GM12891 (cell line): ENCODE results near the gene SEMA5A.

ENCODE experiments used
- DNase-seq: peaks from one replicate; pipeline ENCODE4 v3.0.0; 2011; ENCODE audit warnings: low spot score; ENCODE audit not compliant: insufficient read length
- FAIRE-seq: peaks from 2 replicates; lab custom pipeline; 2011; peaks lifted over from hg19 to GRCh38; lab: Jason Lieb, UNC
- PAX5 ChIP-seq: IDR thresholded peaks from 2 replicates; pipeline ENCODE4 v1.6.1; 2011; ENCODE audit warnings: low read length, moderate library complexity, mild to moderate bottlenecking; ENCODE audit not compliant: insufficient read depth, severe bottlenecking
- POLR2A ChIP-seq: IDR thresholded peaks from 2 replicates; pipeline ENCODE4 v1.6.1; 2011; ENCODE audit warnings: low read depth, low read length, control low read depth
- POLR2AphosphoS5 ChIP-seq: IDR thresholded peaks from 2 replicates; pipeline ENCODE4 v1.6.1; 2011; ENCODE audit warnings: low read depth, low read length, control low read depth
- POU2F2 ChIP-seq: IDR thresholded peaks from 2 replicates; pipeline ENCODE4 v1.6.1; 2011; ENCODE audit warnings: low read depth, mild to moderate bottlenecking, control low read depth, low read length, moderate library complexity
- SPI1 ChIP-seq: IDR thresholded peaks from 2 replicates; pipeline ENCODE4 v1.6.1; 2011; ENCODE audit warnings: low read depth, low read length, control low read depth
- TAF1 ChIP-seq: IDR thresholded peaks from 2 replicates; pipeline ENCODE4 v1.6.1; 2011; ENCODE audit warnings: low read depth, low read length, control low read depth

SEMA5A gene

DNA sequence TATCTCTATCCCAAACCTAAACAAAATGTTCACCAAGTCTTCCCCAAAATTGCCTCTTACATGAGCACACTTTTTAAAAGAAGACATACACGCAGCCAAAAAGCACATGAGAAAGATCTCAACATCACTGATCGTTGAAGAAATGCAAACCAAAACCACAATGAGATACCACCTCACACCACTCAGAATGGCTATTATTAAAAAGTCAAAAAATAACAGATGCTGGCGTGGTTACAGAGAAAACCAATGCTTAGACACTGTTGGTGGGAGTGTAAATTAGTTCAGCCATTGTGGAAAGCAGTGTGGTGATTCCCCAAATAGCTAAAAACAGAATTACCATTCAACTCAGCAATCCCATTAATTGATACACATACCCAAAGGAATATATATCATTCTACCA, 83.8 kb downstream of the SEMA5A start:
- DNase-seq, result no peak
- no peak for FAIRE-seq
- no peak for TF ChIP-seq POU2F2
- TF ChIP-seq POLR2A, result no peak
- TF ChIP-seq PAX5, result no peak
- TF ChIP-seq TAF1, result no peak
- TF ChIP-seq SPI1, result no peak
- TF ChIP-seq POLR2AphosphoS5, result no peak

DNA sequence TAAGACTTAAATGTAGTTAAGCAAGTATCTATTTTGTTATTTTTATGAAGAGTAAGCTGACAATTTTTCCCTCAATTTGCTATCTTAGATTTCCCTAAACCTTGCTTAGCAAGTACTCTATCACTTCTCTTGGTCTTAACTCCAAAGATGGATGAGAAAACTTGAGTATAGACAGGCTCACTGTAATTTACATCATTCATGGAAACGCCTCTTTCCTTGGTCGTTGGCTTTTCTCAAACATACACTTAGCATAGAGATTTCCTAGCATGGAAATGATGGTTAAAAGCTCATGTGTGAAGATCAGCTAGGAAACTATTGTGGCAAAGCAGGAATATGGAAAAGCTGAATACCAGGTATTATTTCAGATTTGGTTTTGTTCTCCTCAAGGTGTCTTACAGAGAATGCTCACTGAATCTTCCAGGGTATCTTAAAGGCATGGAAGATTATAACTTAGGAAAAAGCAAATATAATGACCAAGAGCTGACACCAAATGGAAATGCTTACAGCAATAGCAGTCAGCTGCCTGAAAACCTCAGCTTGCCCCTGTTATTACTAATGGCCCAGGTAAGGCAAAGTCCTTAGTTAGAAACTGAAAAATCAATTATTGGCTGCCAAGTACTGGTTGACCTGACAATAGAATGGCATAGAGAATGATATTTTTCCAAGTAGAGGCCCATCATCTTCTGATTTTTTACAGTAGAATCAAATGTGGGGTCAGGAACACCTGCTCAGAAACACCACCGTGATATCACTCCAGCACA, 84.8 kb downstream of the SEMA5A start:
- no peak for FAIRE-seq
- TF ChIP-seq TAF1 (no peak), PAX5 (no peak), POLR2AphosphoS5 (no peak), SPI1 (no peak), POLR2A (no peak), POU2F2 (no peak)
- DNase-seq, result no peak

DNA sequence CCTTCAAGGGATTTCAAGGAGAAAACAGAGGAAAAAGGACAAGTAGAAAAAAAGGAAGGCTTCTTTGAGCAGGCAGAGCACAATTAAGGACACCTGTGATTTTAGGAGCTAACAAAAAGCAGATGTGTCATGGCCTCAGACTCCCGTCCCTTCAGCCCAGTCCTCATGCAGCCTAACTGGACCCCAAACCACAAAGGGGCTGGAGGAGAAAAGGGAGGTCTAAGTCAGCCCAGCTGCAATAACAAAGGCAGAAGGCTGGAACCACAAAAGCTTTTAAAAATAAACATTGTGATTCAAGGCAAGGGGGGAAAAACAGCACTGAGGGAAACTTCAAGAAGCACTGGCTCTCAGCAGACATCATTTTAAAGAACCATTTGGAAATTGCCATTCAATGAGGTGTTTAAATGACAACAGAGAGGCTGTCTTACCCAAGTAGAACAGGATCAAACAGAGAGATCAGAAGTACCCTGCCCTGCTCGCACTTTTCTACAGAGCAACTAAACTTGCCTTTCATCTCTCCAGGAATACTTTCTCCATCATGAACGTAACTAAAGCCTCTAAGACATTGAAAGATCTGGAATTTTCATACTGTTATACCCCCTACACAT, 89.3 kb downstream of the SEMA5A start:
- DNase-seq (no peak), FAIRE-seq (no peak)
- no peak for TF ChIP-seq POLR2AphosphoS5
- TF ChIP-seq POLR2A, result no peak
- TF ChIP-seq TAF1, result no peak
- no peak for TF ChIP-seq SPI1
- TF ChIP-seq PAX5, result no peak
- TF ChIP-seq POU2F2, result no peak

GRCh38 chr5:9455826-9456434, 89.9 kb downstream of the SEMA5A start:
- TF ChIP-seq TAF1, result no peak
- no peak for TF ChIP-seq POU2F2
- no peak for TF ChIP-seq PAX5
- TF ChIP-seq POLR2AphosphoS5, result no peak
- TF ChIP-seq SPI1, result no peak
- TF ChIP-seq POLR2A, result no peak
- FAIRE-seq (no peak), DNase-seq (no peak)

DNA sequence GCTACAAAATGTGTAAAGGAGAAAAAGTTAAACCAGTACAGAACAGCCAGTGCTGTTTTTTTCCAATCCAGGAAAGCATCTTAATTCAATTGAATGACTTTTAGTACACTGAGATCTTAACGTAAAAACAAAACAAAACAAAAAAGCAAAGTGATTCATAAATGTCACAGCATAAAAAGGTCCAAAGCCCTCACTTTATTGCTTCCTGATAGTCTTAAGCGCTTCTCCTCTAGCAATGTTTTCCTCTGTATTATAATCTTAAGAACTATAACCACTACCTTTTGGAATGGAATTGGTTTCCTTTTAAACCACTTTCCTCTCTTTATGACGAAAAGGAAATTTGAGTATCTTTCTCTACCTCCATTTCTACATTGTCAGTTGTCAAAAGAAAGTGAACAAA, 91.4 kb downstream of the SEMA5A start:
- TF ChIP-seq TAF1 (no peak), POLR2A (no peak), POLR2AphosphoS5 (no peak), PAX5 (no peak), SPI1 (no peak), POU2F2 (no peak)
- FAIRE-seq (no peak), DNase-seq (no peak)

DNA sequence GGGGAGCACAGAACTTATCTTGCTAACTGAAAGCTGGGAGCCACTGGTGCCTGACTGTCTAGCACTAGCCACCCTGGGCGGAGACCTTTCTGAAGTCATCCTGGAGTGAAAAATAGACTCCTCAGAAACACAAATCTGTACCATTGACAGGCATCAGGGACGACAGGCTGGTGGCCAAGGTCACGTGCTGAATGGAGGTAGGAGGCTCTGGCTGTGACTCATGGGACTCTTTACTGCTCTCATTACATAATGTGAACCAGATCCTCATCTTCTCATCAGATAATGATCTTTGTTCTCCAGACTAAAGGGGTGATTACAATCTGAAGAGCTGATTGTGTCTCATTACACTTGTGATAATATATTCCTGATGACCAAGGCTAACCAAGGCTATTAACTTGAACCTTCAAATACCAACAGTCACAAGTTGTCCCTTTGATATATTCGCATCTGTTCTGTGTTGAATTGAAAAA, 91.8 kb downstream of the SEMA5A start:
- TF ChIP-seq POLR2AphosphoS5 (no peak), PAX5 (no peak), TAF1 (no peak), POU2F2 (no peak), POLR2A (no peak), SPI1 (no peak)
- DNase-seq (no peak), FAIRE-seq (no peak)

GRCh38 chr5:9453480-9454011, 92.3 kb downstream of the SEMA5A start:
- DNase-seq (no peak), FAIRE-seq (no peak)
- no peak for TF ChIP-seq POU2F2
- no peak for TF ChIP-seq PAX5
- TF ChIP-seq SPI1, result no peak
- no peak for TF ChIP-seq POLR2A
- TF ChIP-seq TAF1, result no peak
- no peak for TF ChIP-seq POLR2AphosphoS5

- DNase-seq (no peak), FAIRE-seq (no peak)
- TF ChIP-seq POLR2AphosphoS5 (no peak), POLR2A (no peak), TAF1 (no peak), PAX5 (no peak), SPI1 (no peak), POU2F2 (no peak)
Observed at GRCh38 chr5:9452181-9452580, 93.7 kb downstream of the SEMA5A start.
